NB4 (cell line): ENCODE measurements around the gene MBOAT1.
"Not testable (repeated sequence)": the region's sequence is repeated elsewhere in the genome, so short reads cannot be mapped to it uniquely, and the experiment has no call there.

Experiments used
- DNase-seq: peaks from one replicate; pipeline ENCODE4 v3.0.0; 2010; ENCODE audit warnings: low read depth
- H3K4me3 ChIP-seq: one replicate; pipeline ENCODE4 v1.5.1; 2011; ENCODE audit warnings: mild to moderate bottlenecking, low read depth, low read length, moderate library complexity
- CTCF ChIP-seq: IDR thresholded peaks from one replicate; pipeline ENCODE4 v1.5.1; 2012; ENCODE audit warnings: low read depth, low read length
- MYC ChIP-seq: IDR thresholded peaks from 2 replicates; pipeline ENCODE4 v1.6.1; 2011; ENCODE audit warnings: low read depth, low read length
- POLR2A ChIP-seq: IDR thresholded peaks from 2 replicates; pipeline ENCODE4 v1.6.1; 2011; ENCODE audit warnings: mild to moderate bottlenecking; ENCODE audit not compliant: insufficient read length; ENCODE audit errors: extremely low read depth
- TF ChIP-seq, protein P1 (sequence below): IDR thresholded peaks from 2 replicates; pipeline ENCODE4 v1.6.1; 2011; ENCODE audit warnings: low read depth, low read length

Gene MBOAT1

DNA sequence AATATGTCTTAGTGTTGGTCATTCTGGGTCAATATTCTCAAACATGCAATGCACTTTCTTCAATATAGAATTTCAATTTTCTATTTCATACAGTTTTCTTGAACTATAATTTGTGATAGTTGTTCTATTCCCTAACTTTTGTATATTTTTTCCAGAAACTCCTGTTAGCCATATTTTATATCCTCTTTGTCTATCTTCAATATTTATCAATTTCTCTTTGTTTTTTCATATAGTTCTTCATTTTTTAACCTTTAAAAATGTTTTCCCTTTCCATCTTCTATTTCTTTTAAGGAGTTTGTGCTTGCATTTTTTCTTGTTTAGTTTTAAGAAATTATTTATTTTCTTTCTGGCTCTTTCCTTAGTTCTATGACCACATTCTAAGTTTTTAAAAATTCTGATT is 42.0 kb upstream of the MBOAT1 start:
- no peak for DNase-seq
- TF ChIP-seq POLR2A, result no peak
- H3K4me3 ChIP-seq, result no peak overlapping the region

GRCh38 chr6:20253021-20253420 is 40.8 kb upstream of the MBOAT1 start:
- no peak overlapping the region for H3K4me3 ChIP-seq
- TF ChIP-seq MYC (no peak), CTCF (no peak), POLR2A (no peak)
- TF ChIP-seq, protein P1, sequence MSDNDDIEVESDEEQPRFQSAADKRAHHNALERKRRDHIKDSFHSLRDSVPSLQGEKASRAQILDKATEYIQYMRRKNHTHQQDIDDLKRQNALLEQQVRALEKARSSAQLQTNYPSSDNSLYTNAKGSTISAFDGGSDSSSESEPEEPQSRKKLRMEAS, result no peak
- no peak for DNase-seq

GRCh38 chr6:20252311-20252710 is 40.0 kb upstream of the MBOAT1 start:
- TF ChIP-seq CTCF, result no peak
- no peak for TF ChIP-seq MYC
- TF ChIP-seq, protein P1, result no peak
- no peak for TF ChIP-seq POLR2A
- no peak overlapping the region for H3K4me3 ChIP-seq
- DNase-seq, result no peak

DNA sequence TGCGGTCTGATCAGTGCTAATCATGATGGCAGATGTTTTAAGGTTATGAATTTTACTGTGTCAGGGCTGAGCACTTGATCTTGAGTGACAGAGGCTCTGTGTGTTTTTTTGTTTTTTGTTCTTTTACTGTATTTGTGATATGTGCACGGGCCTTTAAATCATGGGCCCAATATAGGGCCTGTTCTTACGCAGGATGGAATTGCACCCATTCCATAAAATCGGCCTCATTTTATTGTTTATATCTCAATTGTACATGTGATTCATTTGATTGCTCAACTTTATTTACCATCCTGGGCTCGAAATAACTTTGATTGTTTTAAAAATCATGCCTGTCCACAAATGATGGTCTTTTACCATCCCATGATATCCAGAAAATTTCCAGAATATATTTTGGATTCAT is 39.3 kb upstream of the MBOAT1 start:
- no peak for DNase-seq
- TF ChIP-seq POLR2A, result no peak
- no peak overlapping the region for H3K4me3 ChIP-seq

- DNase-seq, result no peak
- H3K4me3 ChIP-seq, result no peak overlapping the region
- TF ChIP-seq POLR2A (no peak), MYC (no peak), CTCF (no peak)
- TF ChIP-seq, protein P1, result no peak
Observed at GRCh38 chr6:20246125-20246524, 33.9 kb upstream of the MBOAT1 start.

DNA sequence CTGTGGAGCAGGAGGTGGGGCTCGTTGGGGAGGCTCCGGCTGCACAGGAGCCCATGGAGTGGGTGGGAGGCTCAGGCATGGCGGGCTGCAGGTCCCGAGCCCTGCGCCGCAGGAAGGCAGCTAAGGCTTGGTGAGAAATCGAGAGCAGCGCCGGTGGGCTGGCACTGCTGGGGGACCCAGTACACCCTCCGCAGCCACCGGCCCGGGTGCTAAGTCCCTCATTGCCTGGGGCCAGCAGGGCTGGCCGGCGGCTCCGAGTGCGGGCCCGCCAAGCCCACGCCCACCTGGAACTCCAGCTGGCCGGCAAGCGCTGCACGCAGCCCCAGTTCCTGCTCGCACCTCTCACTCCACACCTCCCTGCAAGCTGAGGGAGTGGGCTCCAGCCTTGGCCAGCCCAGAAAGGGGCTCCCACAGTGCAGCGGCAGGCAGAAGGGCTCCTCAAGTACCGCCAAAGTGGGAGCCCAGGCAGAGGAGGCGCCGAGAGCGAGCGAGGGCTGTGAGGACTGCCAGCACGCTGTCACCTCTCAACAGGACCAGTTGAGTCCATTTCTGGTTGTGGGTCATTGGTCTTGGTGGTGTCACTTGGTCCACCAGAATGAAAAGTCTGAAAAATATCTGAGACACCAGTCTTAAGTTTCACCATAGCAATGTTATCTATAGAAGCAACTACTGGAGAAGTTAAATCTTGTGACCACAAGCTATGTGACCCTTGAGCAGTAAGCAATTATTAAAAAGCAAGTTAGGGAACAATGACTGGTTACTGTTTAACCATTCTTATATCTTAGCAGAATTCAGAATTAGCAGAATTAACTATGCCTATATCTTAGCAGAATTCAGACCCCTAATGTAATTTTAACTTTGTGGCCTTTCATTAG is 32.8 kb upstream of the MBOAT1 start:
- DNase-seq, H3K4me3 ChIP-seq: not testable (repeated sequence)

GRCh38 chr6:20243288-20243687 is 31.0 kb upstream of the MBOAT1 start:
- DNase-seq, result no peak
- H3K4me3 ChIP-seq, result no peak overlapping the region
- no peak for TF ChIP-seq POLR2A
- no peak for TF ChIP-seq MYC
- TF ChIP-seq, protein P1, result no peak
- TF ChIP-seq CTCF, result no peak
